Lower leg skin (tissue), 4 donors: Measurements from ENCODE around the gene NAV2. TPM values are rescaled to one million over a fixed set of nuclear protein-coding genes. Genes with fewer than 3 reads are reported as not detected.

Experiments used
- DNase-seq, 2 donors: peaks; one replicate each; pipeline ENCODE4 v3.0.0-alpha.2; 2019; ENCODE audit warnings: low spot score in 2 of 2
- H3K4me3 ChIP-seq: fragments of 200-600 bp; sonication (generic); 2 replicates; pipeline ENCODE4 v1.5.1; 2017; ENCODE audit warnings: mild to moderate bottlenecking, low read depth; ENCODE audit not compliant: poor library complexity, severe bottlenecking
- POLR2A ChIP-seq, 2 donors: fragments of 450-650 bp; IDR thresholded peaks; one replicate each; pipeline ENCODE4 v1.6.1; 2016 to 2017; ENCODE audit warnings: antibody characterized with exemption in 2 of 2, mild to moderate bottlenecking in 1 of 2, moderate library complexity in 1 of 2
- WGBS, 2 donors: methylation state at CpG; one replicate each; pipeline ENCODE4 v1.1.5; 2018; 5-methylcytosine and 5-hydroxymethylcytosine counted together
- intact Hi-C: fragments of 100-400 bp; cut with DNase I; formaldehyde crosslinking; loops from one replicate; pipeline ENCODE4 v1.15.0; 2023; ENCODE audit warnings: low total_unique reads
- total RNA-seq, 4 donors: library from RNA; depleted of rRNA; stranded (reverse); fragments of >200 nt; gene quantifications; one replicate each; pipeline ENCODE4 v1.1.0, GENCODE V29; 2016
- TF ChIP-seq, protein P1 (sequence below), 3 donors: fragments of 450-650 bp; IDR thresholded peaks; one replicate each; pipeline ENCODE4 v1.5.1; 2016; ENCODE audit warnings: antibody characterized with exemption in 3 of 3, mild to moderate bottlenecking in 3 of 3, moderate library complexity in 2 of 3

NAV2 gene
- total RNA-seq, 4 donors from 2014 or later: 5.8 to 30.7 (median 21.0) TPM

DNA sequence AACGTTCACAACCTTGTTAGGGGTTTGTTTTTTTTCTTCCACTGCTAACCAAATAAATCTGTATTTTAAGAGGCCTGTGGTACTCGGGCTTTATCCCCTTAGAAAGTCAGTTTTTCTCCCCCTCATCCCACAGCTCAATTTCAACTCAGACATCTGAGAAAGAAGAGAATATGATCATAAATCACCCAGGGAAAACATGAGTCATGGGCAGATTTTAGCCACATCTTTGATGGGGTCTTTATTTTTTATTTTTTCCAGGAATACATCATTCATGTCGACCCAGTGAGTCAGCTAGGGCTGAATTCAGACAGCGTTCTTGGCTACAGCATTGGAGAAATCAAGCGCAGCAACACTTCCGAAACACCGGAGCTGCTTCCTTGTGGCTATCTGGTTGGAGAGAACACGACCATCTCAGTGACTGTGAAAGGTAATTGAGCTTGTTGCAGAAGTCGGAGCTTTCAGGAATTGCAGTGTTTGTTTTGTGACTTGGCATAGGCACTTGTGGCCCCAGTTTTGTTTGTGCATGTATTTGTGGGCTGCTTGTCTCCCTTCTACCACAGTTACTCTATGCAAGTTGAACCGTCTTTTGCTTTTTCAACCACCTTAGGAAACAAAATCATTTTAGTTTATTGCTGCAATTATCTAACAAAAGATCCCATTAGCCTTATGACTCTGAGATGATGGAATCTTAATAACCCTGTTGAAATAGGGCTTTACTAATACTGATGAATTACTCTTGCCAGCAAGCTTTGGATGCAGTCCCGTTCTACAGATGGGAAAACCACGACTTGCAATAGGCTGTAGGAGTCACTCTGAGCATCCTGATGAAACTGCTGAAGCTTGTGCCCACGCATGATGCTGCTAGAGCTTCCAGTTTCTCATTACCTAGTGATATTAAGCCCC, 384.9 kb downstream of the NAV2 start:
- intact Hi-C loops: no loop called here
- no peak for TF ChIP-seq POLR2A (IDR thresholded peaks at IDR 0.05)
- TF ChIP-seq, protein P1, sequence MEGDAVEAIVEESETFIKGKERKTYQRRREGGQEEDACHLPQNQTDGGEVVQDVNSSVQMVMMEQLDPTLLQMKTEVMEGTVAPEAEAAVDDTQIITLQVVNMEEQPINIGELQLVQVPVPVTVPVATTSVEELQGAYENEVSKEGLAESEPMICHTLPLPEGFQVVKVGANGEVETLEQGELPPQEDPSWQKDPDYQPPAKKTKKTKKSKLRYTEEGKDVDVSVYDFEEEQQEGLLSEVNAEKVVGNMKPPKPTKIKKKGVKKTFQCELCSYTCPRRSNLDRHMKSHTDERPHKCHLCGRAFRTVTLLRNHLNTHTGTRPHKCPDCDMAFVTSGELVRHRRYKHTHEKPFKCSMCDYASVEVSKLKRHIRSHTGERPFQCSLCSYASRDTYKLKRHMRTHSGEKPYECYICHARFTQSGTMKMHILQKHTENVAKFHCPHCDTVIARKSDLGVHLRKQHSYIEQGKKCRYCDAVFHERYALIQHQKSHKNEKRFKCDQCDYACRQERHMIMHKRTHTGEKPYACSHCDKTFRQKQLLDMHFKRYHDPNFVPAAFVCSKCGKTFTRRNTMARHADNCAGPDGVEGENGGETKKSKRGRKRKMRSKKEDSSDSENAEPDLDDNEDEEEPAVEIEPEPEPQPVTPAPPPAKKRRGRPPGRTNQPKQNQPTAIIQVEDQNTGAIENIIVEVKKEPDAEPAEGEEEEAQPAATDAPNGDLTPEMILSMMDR (IDR thresholded peaks at IDR 0.05): no peak
- no peak for DNase-seq
- H3K4me3 ChIP-seq: no peak overlapping the region
- WGBS, 2 donors: 56 to 65% methylated on average over 13 of the region's 13 CpGs

DNA sequence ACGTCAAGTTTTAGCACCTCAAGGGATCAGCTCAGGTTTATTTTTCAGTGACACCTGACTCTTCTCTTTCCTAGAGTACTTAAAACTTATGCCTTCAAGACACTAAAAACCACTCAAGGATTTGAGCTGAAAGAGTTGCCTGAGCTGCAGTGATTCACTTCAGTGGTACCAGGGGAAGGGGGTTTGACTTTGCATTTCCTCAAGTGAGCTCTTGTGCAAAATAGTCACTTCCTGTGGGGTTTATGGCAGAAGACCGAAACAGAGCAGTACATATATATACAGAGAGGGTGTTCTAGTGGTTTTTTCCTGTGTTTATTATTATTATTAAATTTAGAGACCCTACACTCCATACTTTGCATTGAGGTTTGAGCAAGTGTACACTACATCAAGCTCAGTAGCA, 386.9 kb downstream of the NAV2 start:
- intact Hi-C loops: no loop called here
- DNase-seq: no peak
- H3K4me3 ChIP-seq: no peak overlapping the region
- TF ChIP-seq, protein P1 (IDR thresholded peaks at IDR 0.05): no peak
- 88 to 90% methylated on average over 2 of the region's 2 CpGs for WGBS, 2 donors

DNA sequence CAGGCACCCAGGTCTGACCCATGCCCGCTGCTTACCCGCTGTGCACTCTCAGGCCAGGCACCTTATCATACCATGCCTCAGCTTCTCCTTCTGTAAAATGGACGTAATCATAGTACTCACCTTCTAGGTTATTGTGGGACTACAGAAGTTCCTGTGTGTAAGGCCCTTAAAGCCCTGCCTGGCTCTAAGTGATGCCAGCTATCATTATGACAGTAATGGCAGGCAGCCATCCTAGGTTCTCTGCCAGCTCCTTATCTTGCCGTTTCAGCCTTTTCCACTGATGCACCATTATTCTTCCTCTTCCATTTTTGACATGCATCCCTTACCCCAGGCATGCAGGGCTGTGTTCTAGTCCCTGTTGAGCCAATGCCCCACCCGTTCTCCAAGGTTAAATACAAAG, 389.8 kb downstream of the NAV2 start:
- TF ChIP-seq, protein P1 (IDR thresholded peaks at IDR 0.05): no peak
- no peak for TF ChIP-seq POLR2A (IDR thresholded peaks at IDR 0.05)
- intact Hi-C loops: no loop called here
- DNase-seq: no peak
- no peak overlapping the region for H3K4me3 ChIP-seq
- 68 to 70% methylated on average over 5 of the region's 5 CpGs for WGBS, 2 donors

DNA sequence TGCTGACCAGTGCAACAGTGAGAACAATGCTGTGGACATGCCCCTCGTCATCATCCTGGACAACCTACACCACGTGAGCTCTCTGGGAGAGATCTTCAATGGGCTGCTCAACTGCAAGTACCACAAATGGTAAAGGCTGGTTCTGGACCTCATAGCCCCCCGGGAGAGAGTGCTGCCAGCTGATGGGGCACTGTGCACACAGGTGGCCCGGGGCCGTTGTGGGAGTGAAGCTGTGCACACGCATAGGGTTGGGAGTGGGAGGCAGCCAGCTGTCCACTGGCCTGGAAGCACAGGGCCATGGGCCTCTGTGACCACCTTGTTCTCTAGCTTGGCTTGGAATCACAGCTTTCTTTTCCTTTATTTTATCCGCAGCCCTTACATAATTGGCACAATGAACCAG, 390.6 kb downstream of the NAV2 start:
- WGBS, 2 donors: 97% methylated on average over 7 of the region's 7 CpGs
- no peak for DNase-seq
- H3K4me3 ChIP-seq: no peak overlapping the region
- TF ChIP-seq, protein P1 (IDR thresholded peaks at IDR 0.05): no peak
- no peak for TF ChIP-seq POLR2A (IDR thresholded peaks at IDR 0.05)
- intact Hi-C loops: no loop called here

DNA sequence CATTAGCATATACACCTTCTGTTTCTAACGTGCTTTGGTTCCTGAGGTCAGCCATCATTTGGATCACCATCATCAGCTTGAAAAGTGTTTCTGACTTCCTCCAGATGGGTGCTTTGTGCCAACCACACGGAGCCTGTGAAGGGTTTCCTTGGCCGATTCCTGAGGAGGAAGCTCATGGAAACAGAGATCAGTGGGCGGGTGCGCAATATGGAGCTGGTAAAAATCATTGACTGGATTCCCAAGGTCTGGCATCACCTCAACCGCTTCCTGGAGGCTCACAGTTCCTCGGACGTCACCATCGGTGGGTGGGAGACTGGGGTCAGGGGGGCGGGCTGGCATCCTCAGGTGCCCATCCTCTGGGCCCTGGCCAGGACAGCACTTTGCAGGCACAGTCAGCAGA, 392.8 kb downstream of the NAV2 start:
- DNase-seq: no peak
- intact Hi-C loops: no loop called here
- TF ChIP-seq POLR2A (IDR thresholded peaks at IDR 0.05): no peak
- WGBS, 2 donors: 93 to 97% methylated on average over 10 of the region's 10 CpGs
- H3K4me3 ChIP-seq: no peak overlapping the region

GRCh38 chr11:20109731-20110445, 397.3 kb downstream of the NAV2 start:
- TF ChIP-seq POLR2A (IDR thresholded peaks at IDR 0.05): no peak
- TF ChIP-seq, protein P1 (IDR thresholded peaks at IDR 0.05): no peak
- no peak overlapping the region for H3K4me3 ChIP-seq
- intact Hi-C loops: no loop called here
- no peak for DNase-seq
- WGBS, 2 donors: 96 to 97% methylated on average over 9 of the region's 9 CpGs
